Stimulated activated CD8-positive, alpha-beta memory T cell treated with anti-CD3 and anti-CD28 coated beads, Interleukin-2, amount 100 ng/mL, for 48 hours (primary cell): ENCODE results near the gene CAMK1D.
"Not testable (repeated sequence)": the region's sequence is repeated elsewhere in the genome, so short reads cannot be mapped to it uniquely, and the experiment has no call there.

Experiments used
- DNase-seq, 2 donors: peaks; one replicate each; pipeline ENCODE4 v3.0.0-alpha.2; 2020; ENCODE audit warnings: low read depth in 2 of 2

Gene CAMK1D

GRCh38 chr10:12466704-12467305, 117.5 kb downstream of the CAMK1D start:
- no peak for DNase-seq

GRCh38 chr10:12469345-12469744, 120.0 kb downstream of the CAMK1D start:
- no peak for DNase-seq

GRCh38 chr10:12470719-12471118, 121.4 kb downstream of the CAMK1D start:
- DNase-seq, result no peak

- no peak for DNase-seq
These were observed 121.8 kb downstream of the CAMK1D start for GRCh38 chr10:12471135-12471534.

GRCh38 chr10:12473491-12473890, 124.1 kb downstream of the CAMK1D start:
- DNase-seq, result no peak

- no peak for DNase-seq
These were observed 125.5 kb downstream of the CAMK1D start for GRCh38 chr10:12474727-12475412.

- DNase-seq, result no peak
These were observed 127.3 kb downstream of the CAMK1D start for GRCh38 chr10:12476656-12477055.

GRCh38 chr10:12479437-12479844, 130.1 kb downstream of the CAMK1D start:
- DNase-seq, result no peak

- DNase-seq, result no peak
These were observed 130.6 kb downstream of the CAMK1D start for GRCh38 chr10:12479924-12480323.

GRCh38 chr10:12480440-12480839, 131.1 kb downstream of the CAMK1D start:
- DNase-seq, result no peak

- DNase-seq, result no peak
These were observed 132.6 kb downstream of the CAMK1D start for GRCh38 chr10:12481924-12482323.

GRCh38 chr10:12482587-12482986, 133.2 kb downstream of the CAMK1D start:
- DNase-seq, result no peak

- DNase-seq, result no peak
These were observed 134.9 kb downstream of the CAMK1D start for GRCh38 chr10:12484002-12484918.

GRCh38 chr10:12484941-12485805, 135.8 kb downstream of the CAMK1D start:
- peak in 1 of 2 donors; percentile 3 for DNase-seq

GRCh38 chr10:12487366-12487765, 138.0 kb downstream of the CAMK1D start:
- no peak for DNase-seq

GRCh38 chr10:12488626-12489025, 139.3 kb downstream of the CAMK1D start:
- no peak for DNase-seq

GRCh38 chr10:12489357-12489756, 140.0 kb downstream of the CAMK1D start:
- DNase-seq, result no peak

- no peak for DNase-seq
These were observed 140.5 kb downstream of the CAMK1D start for GRCh38 chr10:12489806-12490205.

GRCh38 chr10:12490963-12491362, 141.6 kb downstream of the CAMK1D start:
- no peak for DNase-seq

GRCh38 chr10:12491491-12491890, 142.1 kb downstream of the CAMK1D start:
- no peak for DNase-seq

- no peak for DNase-seq
These were observed 142.7 kb downstream of the CAMK1D start for GRCh38 chr10:12492016-12492415.

- not testable (repeated sequence) for DNase-seq
These were observed 147.7 kb downstream of the CAMK1D start for GRCh38 chr10:12497046-12497445.
